Stomach smooth muscle (tissue), 2 donors: ENCODE data around the gene MORF4L1.
A peak's percentile ranks its signal among the peaks of the same experiment; 100 is the strongest.

ENCODE experiments used
- H3K27ac ChIP-seq: one replicate; pipeline ENCODE4 v1.7.0; 2013; ENCODE audit warnings: mild to moderate bottlenecking, low read length, inconsistent platforms
- H3K27me3 ChIP-seq, 2 donors: one replicate each; pipeline ENCODE4 v1.7.0; 2013; ENCODE audit warnings: low read length in 2 of 2; ENCODE audit not compliant: insufficient read depth in 2 of 2, control insufficient read depth in 1 of 2
- H3K36me3 ChIP-seq, 2 donors: one replicate each; pipeline ENCODE4 v1.7.0; 2013; ENCODE audit warnings: low read length in 2 of 2; ENCODE audit not compliant: control insufficient read depth in 2 of 2, insufficient read depth in 2 of 2
- H3K4me1 ChIP-seq: one replicate; pipeline ENCODE4 v1.7.0; 2013; ENCODE audit warnings: low read length; ENCODE audit not compliant: control insufficient read depth, insufficient read depth
- H3K4me3 ChIP-seq, 2 donors: one replicate each; pipeline ENCODE4 v1.7.0; 2013; ENCODE audit warnings: low read length in 2 of 2
- H3K9ac ChIP-seq, 2 donors: one replicate each; pipeline ENCODE4 v1.7.0; 2013; ENCODE audit warnings: low read length in 2 of 2, mild to moderate bottlenecking in 1 of 2
- H3K9me3 ChIP-seq, 2 donors: one replicate each; pipeline ENCODE4 v1.7.0; 2013; ENCODE audit warnings: low read length in 2 of 2; ENCODE audit not compliant: control insufficient read depth in 2 of 2
- donor health status: healthy.
- donor health status: Pancreatic carcinoma.

MORF4L1 gene

DNA sequence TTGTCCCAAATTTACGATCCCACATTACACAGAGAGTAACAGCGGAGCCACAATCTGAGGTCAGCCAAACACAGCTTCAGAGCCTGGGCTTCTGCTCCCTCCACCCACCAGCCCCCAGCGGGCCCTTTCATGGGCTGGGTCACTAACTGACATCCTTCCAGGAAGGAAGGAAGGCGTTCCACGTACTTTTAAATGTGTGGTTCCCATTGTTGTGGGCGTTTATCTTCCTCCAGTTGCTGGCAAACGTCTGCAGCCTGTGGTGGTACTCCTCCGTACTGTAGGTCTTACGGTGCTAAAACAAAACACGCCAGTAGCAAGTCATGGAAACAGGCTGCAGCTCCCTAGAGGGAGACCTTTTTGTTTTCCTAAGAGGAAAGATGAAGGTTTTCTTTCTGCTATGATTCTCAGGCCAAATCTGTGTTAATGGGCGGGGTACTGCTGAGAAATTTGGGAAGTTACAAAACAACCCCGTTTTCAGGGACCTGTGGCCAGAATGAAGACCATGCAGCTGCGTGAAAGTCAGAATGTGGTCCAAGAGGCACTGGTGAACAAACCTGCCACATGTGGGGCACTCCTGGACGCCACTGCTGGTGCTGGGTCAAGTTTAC lies 64.5 kb downstream of the MORF4L1 start:
- Histone ChIP-seq H3K27me3 (no peaks in the 10 kb centered on the region), H3K9me3 (no peaks in the 10 kb centered on the region), H3K4me3 (no peak overlapping the region), H3K36me3 (peaks cover 4% of the 10 kb centered on the region in 2 donors), H3K27ac (no peak overlapping the region), H3K4me1 (peaks cover 10% of the 10 kb centered on the region), H3K9ac (no peak overlapping the region)

GRCh38 chr15:78938658-78939488 lies 66.2 kb downstream of the MORF4L1 start:
- Histone ChIP-seq H3K36me3 (peaks cover 4% of the 10 kb centered on the region in 2 donors), H3K4me1 (peaks cover 7% of the 10 kb centered on the region), H3K27ac (no peak overlapping the region)

GRCh38 chr15:78942741-78943140 lies 70.1 kb downstream of the MORF4L1 start:
- Histone ChIP-seq H3K27me3 (no peaks in the 10 kb centered on the region), H3K4me3 (no peak overlapping the region), H3K9ac (no peak overlapping the region), H3K36me3 (no peaks in the 10 kb centered on the region), H3K4me1 (peaks cover 10% of the 10 kb centered on the region), H3K27ac (no peak overlapping the region), H3K9me3 (no peaks in the 10 kb centered on the region)

More at GRCh38 chr15:78938658-78939488, 66.2 kb downstream of the MORF4L1 start:
- Histone ChIP-seq H3K4me3 (no peak overlapping the region), H3K9ac (no peak overlapping the region), H3K9me3 (no peaks in the 10 kb centered on the region), H3K27me3 (no peaks in the 10 kb centered on the region)

GRCh38 chr15:78943692-78944091 lies 71.0 kb downstream of the MORF4L1 start:
- Histone ChIP-seq H3K9me3 (no peaks in the 10 kb centered on the region), H3K27me3 (no peaks in the 10 kb centered on the region), H3K36me3 (no peaks in the 10 kb centered on the region), H3K27ac (no peak overlapping the region), H3K4me3 (peak overlapping the region in 1 of 2 donors; percentile 80), H3K9ac (peak overlapping the region in 1 of 2 donors; percentile 26), H3K4me1 (peaks cover 10% of the 10 kb centered on the region)

DNA sequence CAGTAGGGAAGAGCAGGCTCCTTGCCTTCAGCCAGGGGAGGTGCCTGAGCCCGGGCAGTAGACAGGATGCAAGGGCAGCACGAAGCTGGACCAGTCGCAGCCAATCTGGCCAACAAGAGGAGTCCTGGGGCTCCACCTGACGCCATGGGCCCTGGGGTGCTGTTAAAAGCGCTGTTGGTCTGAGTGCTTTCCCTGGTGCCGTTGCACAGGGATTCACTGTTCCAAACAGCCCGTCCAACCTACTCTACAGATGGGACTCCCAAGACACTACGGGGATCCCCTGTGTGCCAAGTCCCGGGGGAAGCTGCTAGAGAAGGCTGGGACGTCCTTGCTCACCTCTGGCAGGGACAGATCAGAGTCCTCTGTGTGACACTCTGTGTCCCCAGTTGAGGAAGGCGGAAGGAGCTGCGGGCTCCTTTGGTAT lies 71.5 kb downstream of the MORF4L1 start:
- Histone ChIP-seq H3K9ac (peak overlapping the region; percentile 26 to 47), H3K9me3 (no peaks in the 10 kb centered on the region), H3K36me3 (no peaks in the 10 kb centered on the region), H3K4me1 (peaks cover 10% of the 10 kb centered on the region), H3K4me3 (peak overlapping the region; percentile 76 to 80), H3K27me3 (no peaks in the 10 kb centered on the region), H3K27ac (no peak overlapping the region)

- no peaks in the 10 kb centered on the region for H3K27me3 ChIP-seq
- peak within 1 kb of the TSS; percentile 47 to 55 for H3K9ac ChIP-seq
- no peak within 1 kb of the TSS for H3K27ac ChIP-seq
- H3K9me3 ChIP-seq = no peaks in the 10 kb centered on the region
- H3K4me1 ChIP-seq = peaks cover 10% of the 10 kb centered on the region
- H3K36me3 ChIP-seq = no peaks in the 10 kb centered on the region
- peak within 1 kb of the TSS; percentile 76 to 80 for H3K4me3 ChIP-seq
Observed at GRCh38 chr15:78944669-78945407, 72.1 kb downstream of the MORF4L1 start, which contains the start of gene CTSH. TSS of gene CTSH (minus strand) at chr15:78945046. CDS start at chr15:78944981, 65 bp downstream.

DNA sequence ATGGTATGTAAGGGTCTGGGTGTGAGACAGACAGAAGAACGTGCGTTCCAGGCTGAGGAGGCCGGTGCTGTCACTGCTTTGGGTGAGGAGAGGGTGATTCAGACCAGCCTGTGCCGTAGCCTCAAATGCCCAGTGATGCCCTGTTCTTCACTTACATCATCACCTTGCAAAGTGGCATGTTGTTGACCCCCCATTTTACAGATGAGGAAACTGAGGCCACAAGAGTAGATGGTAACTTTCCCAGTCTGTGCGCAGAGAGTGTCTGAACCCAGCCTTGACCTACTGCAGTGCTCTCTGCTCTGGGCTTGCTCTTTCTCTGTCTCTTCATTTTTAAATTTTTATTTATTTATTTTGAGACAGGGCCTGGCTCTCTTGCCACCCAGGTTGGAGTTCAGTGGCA lies 73.8 kb downstream of the MORF4L1 start:
- no peak overlapping the region for H3K27ac ChIP-seq
- H3K27me3 ChIP-seq = no peaks in the 10 kb centered on the region
- H3K36me3 ChIP-seq = no peaks in the 10 kb centered on the region
- H3K9me3 ChIP-seq = no peaks in the 10 kb centered on the region
- H3K9ac ChIP-seq = no peak overlapping the region
- no peak overlapping the region for H3K4me3 ChIP-seq
- peaks cover 10% of the 10 kb centered on the region for H3K4me1 ChIP-seq

GRCh38 chr15:78947506-78947905 lies 74.8 kb downstream of the MORF4L1 start:
- Histone ChIP-seq H3K9me3 (no peaks in the 10 kb centered on the region), H3K36me3 (no peaks in the 10 kb centered on the region), H3K27ac (no peak overlapping the region), H3K4me1 (peaks cover 10% of the 10 kb centered on the region), H3K4me3 (no peak overlapping the region), H3K9ac (no peak overlapping the region), H3K27me3 (no peaks in the 10 kb centered on the region)
